GM12891 (cell line): ENCODE results near the gene SYNPO2.

Experiments used
- POLR2A ChIP-seq: IDR thresholded peaks from 2 replicates; pipeline ENCODE4 v1.6.1; 2011; ENCODE audit warnings: low read depth, low read length, control low read depth
- POLR2AphosphoS5 ChIP-seq: IDR thresholded peaks from 2 replicates; pipeline ENCODE4 v1.6.1; 2011; ENCODE audit warnings: low read depth, low read length, control low read depth

DNA sequence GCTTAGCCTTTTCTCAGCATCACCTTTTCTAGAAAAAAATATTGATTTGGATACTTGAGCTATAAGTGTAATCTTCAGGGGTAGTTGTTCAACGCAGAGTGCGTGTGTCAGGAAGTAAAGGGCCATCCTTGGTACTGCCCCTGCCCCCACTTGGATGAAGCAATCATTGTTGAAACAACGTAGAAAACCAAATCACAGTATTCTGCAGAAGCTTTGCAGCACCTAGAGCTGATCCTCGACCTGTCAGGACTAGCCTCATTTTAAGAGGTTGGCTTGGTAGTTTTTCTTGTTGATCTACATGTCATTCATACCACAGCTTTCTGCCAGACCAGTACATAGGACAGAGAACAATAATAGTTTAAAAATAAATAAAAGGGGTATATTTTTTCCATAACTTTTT is 181.6 kb downstream of the SYNPO2 start:
- TF ChIP-seq POLR2AphosphoS5 (no peak), POLR2A (no peak)
